ENCODE data around the gene ARHGAP26.

Gene ARHGAP26

DNA sequence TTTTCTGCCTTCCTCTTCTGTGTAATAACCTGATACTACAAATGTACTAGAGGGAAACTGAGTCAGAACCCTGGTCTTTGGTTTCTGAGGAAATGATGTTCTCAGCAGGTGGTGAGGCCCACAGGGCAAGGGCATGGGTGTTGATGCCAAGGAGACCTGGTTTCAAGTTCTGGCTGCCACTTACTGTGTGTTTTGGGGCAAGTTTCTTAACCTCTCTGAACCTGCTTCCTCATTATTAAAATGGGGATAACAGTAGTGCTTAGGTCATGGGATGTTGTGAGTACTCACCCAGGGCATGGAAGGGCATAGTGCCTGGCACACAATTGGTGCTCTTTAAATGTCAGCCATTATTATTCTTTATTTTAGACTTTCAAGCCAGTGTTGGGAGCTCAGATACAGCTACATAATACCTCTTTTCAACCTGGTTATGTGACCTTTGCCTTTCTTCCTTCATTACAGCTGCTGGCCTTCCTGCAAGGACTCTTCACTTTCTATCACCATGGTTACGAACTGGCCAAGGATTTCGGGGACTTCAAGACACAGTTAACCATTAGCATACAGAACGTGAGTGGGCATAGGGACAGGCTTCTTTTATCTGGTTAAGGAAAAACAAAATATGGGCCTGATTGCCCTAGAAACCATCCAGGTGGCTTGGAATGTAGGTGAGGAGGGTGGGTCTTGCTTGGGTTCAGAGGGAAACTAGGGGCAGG, 131.5 kb downstream of the ARHGAP26 start:
- DNase-seq (ENCODE audit: low read depth in 2 of 2, low spot score in 1 of 2), result no peak

DNA sequence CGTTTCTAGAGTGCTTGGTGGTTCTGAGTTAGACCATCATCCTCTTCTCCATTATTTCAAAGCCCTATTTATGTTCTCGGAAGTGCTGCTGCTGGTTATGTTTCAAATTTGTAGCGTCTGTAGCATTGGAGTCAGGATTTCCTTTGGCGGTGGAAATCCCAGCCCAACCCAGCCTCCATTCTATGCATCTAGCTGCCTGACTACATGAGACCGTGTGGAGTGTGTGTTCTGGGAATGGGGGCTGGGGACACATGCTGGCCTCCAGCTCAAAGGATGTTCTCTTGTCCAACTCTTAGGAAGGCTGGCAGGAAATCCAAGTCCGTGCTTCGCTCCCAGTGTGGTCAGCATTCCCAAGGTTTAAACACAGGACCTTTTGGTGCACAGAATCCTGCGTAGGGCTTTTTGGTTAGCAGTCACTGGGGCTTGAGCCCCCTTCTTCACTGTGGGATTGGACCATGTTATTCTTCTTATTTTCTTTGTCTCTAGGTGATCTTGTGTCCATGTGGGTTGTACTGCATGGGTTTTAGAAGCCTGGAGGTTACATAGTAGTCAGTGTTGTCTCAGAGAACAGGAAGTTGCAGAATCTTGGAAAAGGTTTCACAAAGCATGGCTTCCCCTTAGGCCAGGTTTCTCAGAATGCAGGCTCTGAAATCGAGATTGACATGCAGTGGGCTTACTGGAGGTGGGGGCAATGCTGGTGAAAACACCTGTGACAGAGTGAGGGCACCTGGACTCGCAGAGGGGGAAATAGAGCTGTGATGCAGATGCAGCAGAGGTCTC, 132.2 kb downstream of the ARHGAP26 start:
- DNase-seq (ENCODE audit: low read depth in 2 of 2, low spot score in 1 of 2), result no peak

GRCh38 chr5:142904416-142904815, 134.2 kb downstream of the ARHGAP26 start:
- DNase-seq (ENCODE audit: low read depth in 2 of 2, low spot score in 1 of 2), result no peak

- no peak for DNase-seq (ENCODE audit: low read depth in 2 of 2, low spot score in 1 of 2)
Observed at GRCh38 chr5:142905348-142905747, 135.2 kb downstream of the ARHGAP26 start.

DNA sequence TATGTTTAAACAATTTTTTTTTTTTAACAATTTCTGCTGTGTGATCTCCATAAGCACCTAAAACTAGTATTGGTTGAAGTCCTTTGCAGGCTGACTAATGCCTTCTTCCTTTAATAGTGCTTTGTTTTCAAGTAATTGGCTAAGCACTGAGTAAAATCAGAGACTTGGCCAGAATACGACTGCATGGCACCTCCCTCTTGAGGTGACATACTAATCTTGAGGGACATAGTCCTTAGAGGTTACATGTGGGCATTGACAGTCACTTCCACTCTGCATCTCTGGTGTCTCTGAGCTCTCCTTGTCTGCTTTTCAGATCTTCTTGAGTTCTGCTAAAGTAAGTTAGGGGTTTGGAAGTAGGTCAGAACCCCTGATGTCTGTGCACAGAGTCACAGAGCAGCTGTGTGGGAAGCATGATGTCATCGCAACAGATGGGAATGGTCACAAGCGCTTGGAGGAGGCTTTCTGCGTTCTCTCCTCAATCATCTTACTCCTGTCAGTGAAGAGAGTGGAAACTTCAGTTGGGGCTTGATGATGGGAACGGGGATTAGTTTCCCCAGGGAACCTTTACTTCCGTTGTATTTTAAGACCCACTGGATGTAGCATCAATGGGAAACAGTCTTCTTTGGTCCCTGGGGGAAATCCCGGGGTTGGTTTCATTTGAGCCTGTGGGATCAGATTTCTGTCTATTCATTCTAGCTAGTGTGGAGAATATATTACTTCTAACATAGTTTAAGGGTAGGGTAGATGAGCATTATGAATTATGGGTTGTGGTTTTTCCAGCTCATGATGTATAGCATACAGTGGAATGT, 136.9 kb downstream of the ARHGAP26 start:
- no peak for DNase-seq (ENCODE audit: low read depth in 2 of 2, low spot score in 1 of 2)

DNA sequence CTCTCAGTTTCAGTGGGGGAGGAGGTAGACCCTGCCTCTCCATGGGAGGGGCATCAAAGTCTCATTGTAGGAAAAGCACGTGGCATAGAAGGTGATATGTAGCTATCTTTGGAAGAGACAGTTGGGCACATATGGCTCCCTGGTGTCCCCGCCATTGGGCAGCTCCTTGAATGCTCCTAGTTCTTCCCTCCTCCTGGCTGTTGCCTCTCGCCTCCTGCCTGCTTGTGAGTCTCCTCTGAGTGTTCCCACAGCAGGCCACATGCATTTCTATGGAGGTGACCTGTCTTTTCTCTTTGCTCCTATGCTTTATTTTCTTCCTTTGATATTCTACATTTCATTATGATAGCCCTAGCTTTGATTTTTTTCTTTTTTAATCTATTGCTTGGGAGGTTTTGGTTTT, 138.5 kb downstream of the ARHGAP26 start:
- DNase-seq (ENCODE audit: low read depth in 2 of 2, low spot score in 1 of 2), result no peak

DNA sequence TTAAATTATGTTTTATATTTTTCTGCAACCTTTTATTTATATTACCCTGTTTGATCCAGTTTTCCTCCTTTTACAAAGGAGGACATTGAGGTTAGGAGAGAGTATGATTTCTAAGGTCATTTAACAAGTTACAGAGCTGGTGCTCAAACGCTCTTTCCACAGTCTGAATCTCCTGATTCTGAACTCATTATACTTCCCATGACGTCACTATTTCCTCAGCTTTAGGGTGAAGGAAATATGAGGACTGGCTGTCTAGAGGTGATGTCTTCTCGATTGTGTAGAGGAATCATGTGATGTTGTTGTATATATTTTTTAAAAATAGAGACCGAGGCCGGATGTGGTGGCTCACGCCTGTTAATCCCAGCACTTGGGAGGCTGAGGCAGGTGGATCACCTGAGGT, 140.0 kb downstream of the ARHGAP26 start:
- DNase-seq (ENCODE audit: low read depth in 2 of 2, low spot score in 1 of 2), result no peak

- no peak for DNase-seq (ENCODE audit: low read depth in 2 of 2, low spot score in 1 of 2)
Observed at GRCh38 chr5:142911170-142911569, 141.0 kb downstream of the ARHGAP26 start.

- DNase-seq (ENCODE audit: low read depth in 2 of 2, low spot score in 1 of 2), result no peak
Observed at GRCh38 chr5:142911775-142912174, 141.6 kb downstream of the ARHGAP26 start.

DNA sequence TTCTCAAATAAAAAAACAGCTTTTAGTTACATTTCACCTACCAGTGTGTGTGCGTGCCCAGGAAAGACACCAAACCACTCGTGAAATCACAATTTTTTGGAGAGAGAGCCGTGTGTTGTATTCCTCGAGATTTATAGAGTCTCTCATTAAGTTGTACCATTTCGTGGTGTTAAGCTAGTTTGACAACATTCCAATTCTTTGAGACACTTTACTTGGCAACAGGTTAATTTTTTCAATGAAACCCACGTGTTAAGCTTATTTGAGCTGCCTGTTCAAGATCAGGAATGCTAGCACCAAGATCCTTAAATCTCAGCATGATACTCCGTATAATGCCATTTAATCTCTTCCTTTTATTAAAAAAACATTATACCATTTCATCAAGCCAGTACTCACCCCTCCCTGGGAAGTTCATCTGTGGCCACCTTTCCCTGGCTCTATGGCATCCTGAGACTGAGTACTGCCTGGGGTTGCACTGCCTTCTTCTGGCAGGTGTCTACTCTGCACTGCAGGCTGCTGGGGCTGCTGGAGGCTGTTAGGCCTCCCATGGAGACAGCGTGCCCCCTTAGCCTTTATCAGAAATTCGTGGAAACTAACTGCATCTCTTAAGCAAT, 143.7 kb downstream of the ARHGAP26 start:
- no peak for DNase-seq (ENCODE audit: low read depth in 2 of 2, low spot score in 1 of 2)

- DNase-seq (ENCODE audit: low read depth in 2 of 2, low spot score in 1 of 2), result no peak
Observed at GRCh38 chr5:142915038-142915437, 144.9 kb downstream of the ARHGAP26 start.

GRCh38 chr5:142915813-142916424, 145.7 kb downstream of the ARHGAP26 start:
- DNase-seq (ENCODE audit: low read depth in 2 of 2, low spot score in 1 of 2), result no peak

DNA sequence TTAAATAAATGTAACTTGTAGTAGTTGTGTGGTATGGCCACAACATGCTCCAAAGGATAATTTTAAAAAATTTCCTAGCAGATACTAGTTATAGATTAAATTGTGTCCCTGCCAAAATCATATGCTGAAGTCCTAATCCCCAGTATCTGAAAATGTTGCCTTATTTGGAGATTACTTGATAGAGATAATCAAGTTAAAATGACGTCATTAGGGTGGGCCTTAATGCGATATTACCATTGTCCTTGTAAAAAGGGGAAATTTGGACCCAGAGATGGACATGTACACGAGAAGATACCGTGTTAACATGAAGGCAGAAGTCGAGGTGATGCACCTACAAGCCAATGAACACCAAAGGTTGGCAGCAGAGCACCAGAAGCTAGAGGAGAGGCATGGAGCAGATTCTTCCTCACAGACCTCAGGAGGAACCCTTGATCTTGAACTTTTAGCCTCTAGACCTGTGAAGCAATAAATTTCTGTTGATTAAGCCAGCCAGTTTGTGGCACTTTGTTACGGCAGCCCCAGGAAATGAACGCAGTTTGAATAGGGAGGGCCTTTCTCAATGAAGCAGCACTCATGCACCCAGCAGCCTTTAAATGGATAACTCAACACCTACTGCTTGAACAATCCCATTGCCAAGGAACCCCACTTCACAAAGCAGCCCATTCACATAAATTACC, 148.9 kb downstream of the ARHGAP26 start:
- DNase-seq (ENCODE audit: low read depth in 2 of 2, low spot score in 1 of 2), result no peak

GRCh38 chr5:142920849-142921612, 150.9 kb downstream of the ARHGAP26 start:
- DNase-seq (ENCODE audit: low read depth in 2 of 2, low spot score in 1 of 2), result no peak

DNA sequence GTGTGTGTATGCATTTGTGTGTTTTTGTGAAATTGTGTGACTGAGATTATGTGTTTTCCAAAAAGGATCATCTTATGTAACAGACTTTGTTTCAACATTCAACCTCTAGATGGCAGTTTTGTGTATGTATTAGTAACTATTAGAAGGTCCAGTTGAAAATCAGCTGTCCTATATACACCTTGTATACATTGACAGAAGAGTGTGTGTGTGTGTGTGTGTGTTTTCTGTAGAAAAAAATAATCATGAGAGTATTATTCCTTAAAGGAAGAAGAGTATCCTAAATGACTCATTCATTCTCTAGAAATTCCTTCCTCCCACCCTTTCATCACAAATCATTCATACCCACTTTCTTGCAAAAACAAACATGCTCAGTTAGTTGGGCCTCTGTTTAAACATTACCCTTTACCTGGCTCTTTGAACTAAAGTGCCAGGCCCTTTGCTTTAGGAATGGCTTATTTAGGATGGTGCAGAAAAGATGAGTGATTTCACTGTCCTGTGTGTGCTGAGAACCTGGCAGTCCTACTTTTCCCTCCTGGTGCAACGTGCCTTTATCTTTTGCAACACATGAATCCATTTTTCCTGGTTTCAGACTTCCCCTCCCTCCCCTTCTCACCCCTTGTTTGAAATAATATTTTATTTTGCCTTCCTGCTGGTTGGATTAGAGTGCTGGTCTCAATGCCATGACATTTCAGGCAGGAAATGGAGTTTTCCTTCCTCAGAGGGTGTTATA, 152.2 kb downstream of the ARHGAP26 start:
- DNase-seq (ENCODE audit: low read depth in 2 of 2, low spot score in 1 of 2), result no peak

DNA sequence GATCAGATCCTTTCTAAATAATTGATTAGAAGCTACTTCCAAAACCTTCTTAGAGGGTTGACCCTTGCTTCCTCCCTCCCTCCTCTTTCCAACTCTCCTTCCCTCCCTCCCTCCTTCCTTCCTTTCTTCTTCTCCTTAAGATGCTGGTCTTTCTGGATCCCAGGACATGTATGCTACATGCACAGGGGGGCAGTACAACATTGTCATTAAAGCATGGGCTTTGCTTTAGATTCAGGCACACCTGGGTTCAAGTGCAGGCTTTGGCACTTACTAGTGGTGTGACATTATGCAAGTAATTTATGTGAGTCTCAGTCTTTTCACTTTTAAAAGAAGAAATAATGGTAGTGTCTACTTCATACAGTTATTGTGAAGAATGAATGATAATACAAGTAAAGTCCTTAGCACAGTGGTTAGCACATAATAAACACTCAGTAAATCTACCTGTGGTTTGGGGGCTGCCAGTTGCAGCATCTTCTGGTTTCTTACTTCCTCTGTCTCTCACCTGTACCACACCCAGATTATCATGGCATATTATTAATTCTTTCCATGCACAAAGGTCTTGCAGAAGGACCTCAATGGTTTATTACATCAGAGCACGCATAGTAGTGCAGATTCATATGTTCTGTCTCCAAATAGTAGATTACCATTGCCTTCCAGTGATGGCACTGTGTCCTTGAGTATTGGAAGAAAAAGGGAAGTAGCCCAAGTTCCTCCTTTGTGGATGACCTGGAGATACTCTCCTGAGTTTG, 154.1 kb downstream of the ARHGAP26 start:
- no peak for DNase-seq (ENCODE audit: low read depth in 2 of 2, low spot score in 1 of 2)

DNA sequence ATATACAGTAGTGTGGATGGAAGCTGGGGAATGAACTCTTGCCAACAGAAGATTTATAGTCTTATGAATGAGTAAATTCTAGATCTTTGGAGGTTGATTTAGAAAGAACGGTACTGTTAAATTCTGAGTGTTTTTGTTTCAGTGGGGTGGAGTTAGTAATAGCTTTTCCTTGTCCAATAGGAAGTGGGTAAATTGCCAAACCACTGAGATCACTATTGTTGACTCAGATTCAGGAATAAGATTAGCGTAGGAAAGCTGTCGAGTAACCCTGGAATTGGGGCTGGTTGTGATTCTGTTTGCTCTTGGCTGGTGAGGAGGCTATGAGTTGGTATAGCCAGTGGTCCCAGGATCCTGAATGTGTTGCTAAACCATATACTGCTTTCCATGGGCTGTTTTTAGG, 155.6 kb downstream of the ARHGAP26 start:
- DNase-seq (ENCODE audit: low read depth in 2 of 2, low spot score in 1 of 2), result no peak

DNA sequence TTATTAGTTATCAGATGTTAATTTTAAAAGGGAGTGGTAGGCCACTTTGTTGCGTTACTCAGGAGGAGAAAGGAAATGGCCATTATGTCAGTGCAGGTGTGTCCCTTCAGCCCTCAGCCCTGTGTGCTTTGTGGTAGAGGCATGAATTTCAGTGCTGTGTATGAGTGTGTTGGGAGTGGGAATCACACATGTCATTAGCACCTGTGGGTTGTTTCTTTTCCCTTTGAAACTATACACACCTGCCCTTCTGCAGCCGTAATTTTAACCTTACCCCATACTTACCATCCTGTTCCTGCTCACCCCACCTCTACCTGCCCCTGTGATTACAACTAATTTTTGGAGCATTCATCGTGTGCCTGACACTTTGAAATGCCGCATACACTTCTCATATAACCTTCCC, 156.4 kb downstream of the ARHGAP26 start:
- no peak for DNase-seq (ENCODE audit: low read depth in 2 of 2, low spot score in 1 of 2)
